GM12874 (cell line): ENCODE measurements around the gene AGPS.

Source experiments
- TF ChIP-seq, protein P1 (sequence below): IDR thresholded peaks from 2 replicates; pipeline ENCODE4 v1.5.1; 2011; ENCODE audit warnings: low read depth, mild to moderate bottlenecking, control low read depth, low read length, moderate library complexity; ENCODE audit not compliant: insufficient read depth

Gene AGPS

DNA sequence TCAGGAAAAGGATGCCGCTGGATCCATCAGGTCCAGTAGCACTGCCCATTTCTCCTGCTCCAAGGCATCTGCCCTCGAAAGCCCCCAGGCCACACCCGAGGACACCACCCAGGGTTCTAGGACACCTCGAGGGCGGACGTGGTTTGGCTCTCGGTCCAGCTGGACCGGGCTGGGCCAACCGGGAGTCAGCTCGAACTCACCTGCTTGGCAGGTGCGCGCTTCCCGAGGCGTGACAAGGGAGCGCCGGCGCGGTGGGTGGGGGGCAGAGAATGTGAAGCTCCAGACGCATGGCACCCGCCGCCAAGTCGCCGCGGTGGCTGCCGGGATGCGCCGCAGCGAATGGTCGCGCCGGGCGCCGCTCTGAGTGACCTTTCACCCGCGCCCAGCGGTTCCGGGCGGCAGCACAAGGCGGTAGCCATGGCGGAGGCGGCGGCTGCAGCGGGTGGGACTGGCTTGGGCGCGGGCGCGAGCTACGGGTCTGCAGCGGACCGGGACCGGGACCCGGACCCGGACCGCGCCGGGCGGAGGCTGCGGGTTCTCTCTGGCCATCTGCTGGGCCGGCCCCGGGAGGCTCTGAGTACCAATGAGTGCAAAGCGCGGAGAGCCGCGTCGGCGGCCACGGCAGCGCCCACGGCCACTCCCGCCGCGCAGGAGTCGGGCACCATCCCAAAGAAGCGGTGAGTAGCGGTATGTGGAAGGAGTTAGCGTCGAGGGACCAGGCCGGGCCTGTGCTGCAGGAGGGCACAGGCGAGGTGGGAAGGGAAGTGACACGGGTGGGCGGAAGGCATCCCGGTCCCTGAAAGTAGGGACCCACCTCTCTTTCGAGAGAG lies at the start of gene AGPS:
AGPS (plus strand) TSS at position 401 of the 830 bp plus-strand sequence; CDS start at position 418, 17 bp downstream.
- TF ChIP-seq, protein P1, sequence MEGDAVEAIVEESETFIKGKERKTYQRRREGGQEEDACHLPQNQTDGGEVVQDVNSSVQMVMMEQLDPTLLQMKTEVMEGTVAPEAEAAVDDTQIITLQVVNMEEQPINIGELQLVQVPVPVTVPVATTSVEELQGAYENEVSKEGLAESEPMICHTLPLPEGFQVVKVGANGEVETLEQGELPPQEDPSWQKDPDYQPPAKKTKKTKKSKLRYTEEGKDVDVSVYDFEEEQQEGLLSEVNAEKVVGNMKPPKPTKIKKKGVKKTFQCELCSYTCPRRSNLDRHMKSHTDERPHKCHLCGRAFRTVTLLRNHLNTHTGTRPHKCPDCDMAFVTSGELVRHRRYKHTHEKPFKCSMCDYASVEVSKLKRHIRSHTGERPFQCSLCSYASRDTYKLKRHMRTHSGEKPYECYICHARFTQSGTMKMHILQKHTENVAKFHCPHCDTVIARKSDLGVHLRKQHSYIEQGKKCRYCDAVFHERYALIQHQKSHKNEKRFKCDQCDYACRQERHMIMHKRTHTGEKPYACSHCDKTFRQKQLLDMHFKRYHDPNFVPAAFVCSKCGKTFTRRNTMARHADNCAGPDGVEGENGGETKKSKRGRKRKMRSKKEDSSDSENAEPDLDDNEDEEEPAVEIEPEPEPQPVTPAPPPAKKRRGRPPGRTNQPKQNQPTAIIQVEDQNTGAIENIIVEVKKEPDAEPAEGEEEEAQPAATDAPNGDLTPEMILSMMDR, result no peak

- TF ChIP-seq, protein P1, result no peak
These were observed 48.8 kb upstream of the AGPS start for GRCh38 chr2:177343773-177344172.

- TF ChIP-seq, protein P1, result no peak
These were observed 48.3 kb upstream of the AGPS start for GRCh38 chr2:177344316-177344715.

DNA sequence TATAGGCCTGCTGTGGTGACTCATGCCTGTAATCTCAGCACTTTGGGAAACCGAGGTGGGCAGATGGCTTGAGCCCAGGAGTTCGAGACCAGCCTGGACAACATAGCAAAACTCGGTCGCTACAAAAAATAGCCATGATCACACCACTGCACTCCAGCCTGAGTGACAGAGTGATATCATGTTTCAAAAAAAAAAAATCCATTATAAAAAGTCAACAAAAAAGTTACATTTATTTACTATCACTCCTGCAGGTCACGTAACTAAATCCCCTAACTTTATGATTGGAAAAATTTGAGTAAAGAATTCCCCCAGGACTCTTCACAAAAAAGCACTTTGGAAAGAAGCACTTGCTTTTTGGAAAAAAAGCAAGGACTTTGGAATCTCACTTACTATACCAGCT lies 46.4 kb upstream of the AGPS start:
- TF ChIP-seq, protein P1, result no peak

GRCh38 chr2:177347570-177347969 lies 45.0 kb upstream of the AGPS start:
- TF ChIP-seq, protein P1, result no peak

- TF ChIP-seq, protein P1, result no peak
These were observed 44.4 kb upstream of the AGPS start for GRCh38 chr2:177348118-177348654.

- TF ChIP-seq, protein P1, result no peak
These were observed 43.6 kb upstream of the AGPS start for GRCh38 chr2:177348733-177349693.
